ENCODE measurements around the gene CDY1B.
"Not testable (repeated sequence)": the region's sequence is repeated elsewhere in the genome, so short reads cannot be mapped to it uniquely, and the experiment has no call there.

Gene CDY1B

GRCh38 chrY:24047919-24048318 is at the start of gene CDY1B:
CDY1B (minus strand) TSS chrY:24048019; CDS start chrY:24047688, 331 bp downstream.
- not testable (repeated sequence) for FAIRE-seq

- FAIRE-seq = not testable (repeated sequence)
These were observed 1.7 kb upstream of the CDY1B start for GRCh38 chrY:24049525-24049924.

- FAIRE-seq = not testable (repeated sequence)
These were observed 4.6 kb downstream of the CDY1B start for GRCh38 chrY:24043209-24043608.

- FAIRE-seq = not testable (repeated sequence)
These were observed 8.7 kb downstream of the CDY1B start for GRCh38 chrY:24039008-24039718.

- not testable (repeated sequence) for FAIRE-seq
These were observed 21.4 kb downstream of the CDY1B start for GRCh38 chrY:24026212-24027103.
